GM18499 (cell line): ENCODE data around the gene MASP2.
"Not testable (repeated sequence)": the region's sequence is repeated elsewhere in the genome, so short reads cannot be mapped to it uniquely, and the experiment has no call there.

ENCODE experiments used
- ATAC-seq: cut with Tn5 transposase; IDR thresholded peaks from one replicate; pipeline ENCODE4 v1.9.1; 2021; ENCODE audit warnings: moderate number of reproducible peaks; ENCODE audit not compliant: insufficient read depth, unreplicated experiment

Gene MASP2

DNA sequence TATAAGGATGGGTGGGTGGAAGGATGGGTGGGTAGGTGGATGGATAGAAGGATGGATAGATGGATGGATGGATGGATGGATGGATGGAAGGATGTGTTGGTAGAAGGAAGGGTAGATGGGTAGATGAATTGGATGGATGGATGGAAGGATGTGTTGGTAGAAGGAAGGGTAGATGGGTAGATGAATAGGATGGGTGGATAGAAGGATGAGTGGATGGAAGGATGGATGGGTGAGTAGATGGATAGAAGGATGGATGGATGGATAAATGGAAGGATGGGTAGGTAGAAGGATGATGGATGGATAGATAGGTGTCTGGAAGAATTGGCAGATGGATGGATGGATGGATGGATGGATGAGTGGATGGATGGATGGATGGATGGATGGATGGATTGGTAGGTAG, 6.0 kb downstream of the MASP2 start:
- no peak for ATAC-seq

DNA sequence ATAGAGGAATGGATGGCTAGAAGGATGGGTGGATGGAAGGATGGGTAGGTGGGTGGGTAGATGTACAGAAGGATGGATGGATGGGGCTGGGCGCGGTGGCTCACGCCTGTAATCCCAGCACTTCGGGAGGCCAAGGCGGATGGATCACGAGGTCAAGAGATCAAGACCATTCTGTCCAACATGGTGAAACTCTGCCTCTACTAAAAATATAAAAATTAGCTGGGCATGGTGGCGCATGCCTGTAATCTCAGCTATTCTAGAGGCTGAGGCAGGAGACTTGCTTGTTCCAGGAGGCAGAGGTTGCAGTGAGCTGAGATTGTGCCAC, 7.0 kb downstream of the MASP2 start:
- ATAC-seq = not testable (repeated sequence)

DNA sequence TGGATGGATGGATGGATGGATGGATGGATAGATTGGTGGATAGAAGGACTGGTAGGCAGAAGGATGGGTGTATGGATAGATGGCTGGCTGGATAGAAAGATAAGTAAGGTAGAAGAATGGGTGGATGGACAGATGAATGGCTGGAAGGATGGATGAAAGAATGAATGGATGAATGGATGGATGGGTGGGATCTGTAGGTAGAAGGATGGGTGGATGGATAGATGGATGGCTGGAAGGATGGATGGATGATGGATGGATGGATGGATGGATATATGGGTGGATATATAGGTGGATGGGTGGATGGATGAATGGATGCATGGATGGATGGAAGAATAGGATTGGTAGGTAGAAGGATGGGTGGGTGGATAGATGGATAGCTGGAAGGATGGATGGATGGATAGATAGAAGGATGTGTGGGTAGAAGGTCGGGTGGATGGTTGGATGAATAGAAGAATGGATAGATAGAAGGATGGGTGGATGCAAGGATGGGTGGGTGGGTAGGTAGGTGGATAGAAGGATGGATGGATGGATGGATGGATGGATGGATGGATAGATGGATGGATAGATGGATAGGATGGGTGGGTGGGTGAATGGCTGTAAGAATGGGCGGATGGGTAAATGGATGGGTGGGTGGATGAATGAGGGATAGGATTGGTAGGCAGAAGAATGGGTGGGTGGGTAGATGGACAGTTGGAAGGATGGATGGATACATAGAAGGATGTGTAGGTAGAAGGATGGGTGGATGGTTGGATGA, 7.5 kb downstream of the MASP2 start:
- ATAC-seq = no peak

DNA sequence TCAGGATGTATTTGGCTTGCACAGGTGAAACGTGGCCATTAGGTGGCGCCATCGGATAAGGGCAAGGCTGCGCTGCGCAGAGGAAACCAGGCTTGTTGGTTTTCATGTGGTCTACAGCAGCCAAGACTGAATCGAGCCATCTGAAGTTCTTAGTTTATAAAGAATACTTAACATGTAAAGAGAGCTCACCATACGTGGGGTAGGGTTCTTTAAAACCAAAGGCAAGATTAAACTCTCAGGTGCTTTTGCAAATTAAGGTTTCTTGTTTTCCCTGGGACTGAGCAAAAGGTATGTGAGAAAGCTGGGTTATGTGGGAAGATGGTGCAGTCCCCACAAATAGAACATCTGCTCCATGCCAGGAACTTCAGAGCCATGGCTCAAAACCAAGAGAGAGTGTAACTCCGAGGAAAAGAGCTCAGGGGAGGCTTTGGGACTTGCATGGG, 9.3 kb downstream of the MASP2 start:
- no peak for ATAC-seq

DNA sequence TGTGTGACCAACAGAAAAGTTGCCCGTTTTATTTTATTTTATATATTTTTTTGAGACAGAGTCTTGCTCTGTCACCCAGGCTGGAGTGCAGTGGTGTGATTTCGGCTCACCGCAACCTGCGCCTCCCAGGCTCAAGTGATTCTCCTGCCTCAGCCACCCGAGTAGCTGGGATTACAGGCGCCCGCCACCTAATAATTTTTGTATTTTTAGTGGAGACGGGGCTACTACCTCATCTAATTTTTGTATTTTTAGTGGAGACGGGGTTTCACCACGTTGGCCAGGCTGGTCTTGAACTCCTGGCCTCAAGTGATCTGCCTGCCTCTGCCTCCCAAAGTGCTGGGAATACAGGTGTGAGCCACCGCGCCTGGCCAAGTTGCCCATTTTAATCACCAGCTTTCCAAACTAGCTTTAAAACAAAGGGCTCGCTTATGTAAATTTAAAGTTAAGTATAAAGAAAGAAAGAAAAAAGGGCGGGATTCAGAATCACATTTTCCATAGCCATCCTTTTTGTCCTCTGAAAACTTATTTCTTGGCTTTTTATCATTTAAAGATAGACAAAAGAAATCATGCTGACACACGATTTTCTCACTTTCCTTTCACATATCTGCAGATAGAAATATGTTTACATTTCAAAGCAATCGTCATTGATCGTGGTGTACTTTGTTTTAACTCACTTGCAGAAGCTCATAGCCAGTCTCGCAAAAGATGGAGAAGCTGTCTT, 9.9 kb downstream of the MASP2 start:
- ATAC-seq = not testable (repeated sequence)

DNA sequence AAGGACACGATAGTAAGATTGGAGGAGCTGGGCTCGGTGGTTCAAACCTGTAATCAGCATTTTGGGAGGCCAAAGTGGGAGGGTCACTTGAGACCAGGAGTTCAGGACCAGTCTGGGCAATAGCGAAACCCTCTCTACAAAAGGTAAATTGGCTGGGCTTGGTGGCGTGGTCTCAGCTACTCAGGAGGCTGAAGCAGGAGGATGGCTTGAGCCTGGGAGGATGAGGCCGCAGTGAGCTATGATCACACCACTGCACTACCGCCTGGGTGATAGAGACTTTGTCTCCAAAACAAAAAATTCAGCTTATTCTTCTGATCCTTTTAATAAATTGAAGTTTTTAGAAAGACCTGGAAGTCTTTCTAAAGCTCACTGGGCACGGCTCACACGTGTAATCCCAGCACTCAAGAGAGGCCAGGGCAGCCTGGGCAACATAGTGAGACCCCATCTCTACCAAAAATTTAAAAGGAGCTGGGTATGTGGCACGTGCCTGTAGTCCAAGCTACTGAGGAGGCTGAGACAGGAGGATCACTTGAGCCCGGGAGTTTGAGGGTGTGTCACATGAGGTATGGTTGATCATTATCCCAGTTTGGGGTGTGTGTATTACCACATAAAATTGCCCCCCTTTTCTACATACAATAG, 15.3 kb downstream of the MASP2 start:
- ATAC-seq = no peak

DNA sequence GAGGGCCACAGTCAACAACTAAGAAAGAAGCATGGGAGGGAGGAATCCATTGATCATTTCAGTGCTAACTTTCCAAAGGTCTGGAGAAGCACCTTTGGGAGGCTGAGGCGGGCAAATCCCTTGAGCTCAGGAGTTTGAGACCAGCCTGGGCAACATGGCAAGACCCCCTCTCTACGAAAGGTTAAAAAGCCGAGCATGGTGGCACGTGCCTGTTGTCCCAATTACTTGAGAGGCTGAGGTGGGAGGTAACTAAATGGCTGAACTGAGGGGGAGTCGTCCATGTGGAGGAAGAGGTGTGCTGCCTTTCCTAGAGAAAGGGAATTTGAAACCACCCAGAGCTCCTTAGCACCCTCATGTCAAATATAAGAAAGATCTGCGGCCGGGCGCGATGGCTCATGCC, 16.2 kb downstream of the MASP2 start:
- ATAC-seq = no peak

DNA sequence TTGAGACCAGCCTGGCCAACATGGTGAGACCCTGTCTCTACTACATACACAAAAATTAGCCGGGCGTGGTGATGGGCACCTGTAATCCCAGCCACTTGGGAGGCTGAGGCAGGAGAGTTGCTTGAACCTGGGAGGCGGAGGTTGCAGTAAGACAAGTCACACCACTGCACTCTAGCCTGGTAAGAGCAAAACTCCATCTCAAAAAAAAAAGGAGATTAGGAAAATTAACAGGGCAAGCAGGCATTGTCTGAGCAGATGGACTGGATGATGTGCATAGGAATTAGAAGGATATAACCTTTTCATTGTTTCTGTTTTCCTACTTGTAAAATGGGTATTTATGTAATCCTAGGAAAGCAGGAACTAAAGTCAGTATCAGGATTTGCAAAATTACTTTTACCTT, 19.0 kb downstream of the MASP2 start:
- no peak for ATAC-seq

DNA sequence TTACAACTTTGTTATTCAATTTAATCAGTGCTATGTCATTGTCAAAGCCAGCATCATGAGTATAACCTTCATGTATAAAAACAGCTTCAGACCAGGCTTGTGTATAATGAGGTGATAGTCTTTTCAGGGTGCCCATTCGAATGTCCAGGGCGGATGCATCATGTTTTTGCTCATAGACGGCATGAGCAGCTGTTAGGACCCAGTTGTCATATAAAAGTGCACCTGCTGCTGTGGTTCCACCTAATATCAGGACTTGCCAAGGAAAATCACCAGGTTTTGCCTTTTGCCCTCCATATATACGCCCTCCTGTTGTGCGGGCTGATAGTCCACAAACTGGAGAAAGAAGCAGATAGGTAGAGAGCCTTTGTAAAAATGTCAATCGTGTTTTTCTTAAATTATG, 19.7 kb downstream of the MASP2 start:
- ATAC-seq = no peak

DNA sequence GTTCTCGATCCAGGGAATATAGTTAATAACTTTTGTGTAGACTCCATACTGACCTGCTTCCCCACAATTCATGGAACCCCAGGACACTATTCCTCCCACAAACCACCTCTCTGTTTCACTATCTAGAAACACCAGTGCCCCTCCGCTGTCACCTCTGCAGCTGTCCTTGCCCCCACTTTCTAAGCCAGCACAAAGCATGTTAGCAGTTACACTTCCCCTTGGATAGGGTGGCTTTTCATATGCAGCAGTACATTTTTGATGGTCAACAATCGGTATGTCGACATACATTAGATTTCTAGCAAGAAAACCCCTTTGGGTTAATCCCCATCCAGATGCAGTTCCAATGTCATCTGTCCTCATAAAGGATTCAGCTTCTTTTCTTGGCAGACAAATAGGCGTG, 20.1 kb downstream of the MASP2 start:
- ATAC-seq = no peak

DNA sequence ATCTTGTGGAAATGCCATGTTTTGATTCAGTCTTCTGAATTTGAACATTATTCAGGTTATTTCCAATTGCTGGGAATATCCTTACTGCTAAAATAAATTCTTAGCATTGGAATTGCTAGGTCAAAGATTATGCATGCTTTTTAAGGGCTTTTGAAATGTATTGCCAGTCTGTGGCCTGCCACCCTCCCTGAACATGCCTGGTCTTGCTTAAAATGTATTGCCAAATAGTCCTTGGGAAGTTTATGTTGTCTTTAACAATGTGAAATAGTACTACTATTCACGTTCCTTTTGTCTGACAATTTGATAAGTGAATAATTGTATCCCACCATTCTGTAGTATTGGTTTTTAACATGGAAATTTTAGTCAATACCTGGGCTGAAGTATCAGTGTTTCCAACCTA, 21.0 kb downstream of the MASP2 start:
- no peak for ATAC-seq

DNA sequence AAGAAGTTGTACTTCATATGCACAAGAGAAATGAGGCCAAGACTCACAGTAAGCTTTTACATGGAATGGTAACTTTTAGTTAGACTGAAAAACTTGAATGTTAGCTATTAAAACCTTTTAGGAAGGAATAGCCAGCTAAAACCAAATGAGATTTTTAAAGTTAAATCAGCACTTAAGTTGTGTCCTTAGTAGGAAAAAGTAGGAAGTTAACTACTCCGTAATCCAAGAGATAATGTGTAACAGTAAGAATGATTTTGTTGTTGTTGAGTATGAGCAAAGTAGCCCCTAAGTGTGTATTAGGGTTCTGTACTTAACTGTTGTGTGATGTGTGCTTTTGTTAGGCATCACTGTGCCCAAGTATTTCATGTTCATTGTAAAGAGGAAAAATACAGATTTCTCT, 21.4 kb downstream of the MASP2 start:
- no peak for ATAC-seq

DNA sequence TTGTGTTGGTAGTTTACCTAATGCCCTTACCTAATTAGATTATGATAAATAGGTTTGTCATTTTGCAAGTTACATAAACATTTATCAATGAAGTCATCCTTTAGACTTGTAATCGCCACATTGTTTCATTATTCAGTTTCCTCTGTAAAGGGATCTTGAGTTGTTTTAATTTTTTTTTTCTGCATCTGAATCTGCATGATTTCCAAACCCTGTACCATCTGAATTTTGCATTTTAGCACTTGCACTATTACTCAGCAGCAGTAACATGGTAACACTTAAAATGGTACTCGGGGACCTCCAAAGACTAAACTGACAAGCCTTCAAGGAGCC, 22.2 kb downstream of the MASP2 start:
- no peak for ATAC-seq

DNA sequence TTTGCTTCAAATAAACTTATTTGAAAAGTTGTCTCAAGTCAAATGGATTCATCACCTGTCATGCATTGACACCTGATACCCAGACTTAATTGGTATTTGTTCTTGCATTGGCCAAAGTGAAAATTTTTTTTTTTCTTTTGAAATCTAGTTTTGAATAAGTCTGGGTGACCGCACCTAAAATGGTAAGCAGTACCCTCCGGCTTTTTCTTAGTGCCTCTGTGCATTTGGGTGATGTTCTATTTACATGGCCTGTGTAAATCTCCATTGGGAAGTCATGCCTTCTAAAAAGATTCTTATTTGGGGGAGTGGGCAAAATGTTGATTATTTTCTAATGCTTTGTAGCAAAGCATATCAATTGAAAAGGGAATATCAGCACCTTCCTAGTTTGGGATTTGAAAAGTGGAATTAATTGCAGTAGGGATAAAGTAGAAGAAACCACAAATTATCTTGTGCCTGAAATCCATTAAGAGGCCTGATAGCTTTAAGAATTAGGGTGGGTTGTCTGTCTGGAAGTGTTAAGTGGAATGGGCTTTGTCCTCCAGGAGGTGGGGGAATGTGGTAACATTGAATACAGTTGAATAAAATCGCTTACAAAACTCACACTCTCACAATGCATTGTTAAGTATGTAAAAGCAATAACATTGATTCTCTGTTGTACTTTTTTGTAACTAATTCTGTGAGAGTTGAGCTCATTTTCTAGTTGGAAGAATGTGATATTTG, 22.7 kb downstream of the MASP2 start:
- ATAC-seq = no peak

DNA sequence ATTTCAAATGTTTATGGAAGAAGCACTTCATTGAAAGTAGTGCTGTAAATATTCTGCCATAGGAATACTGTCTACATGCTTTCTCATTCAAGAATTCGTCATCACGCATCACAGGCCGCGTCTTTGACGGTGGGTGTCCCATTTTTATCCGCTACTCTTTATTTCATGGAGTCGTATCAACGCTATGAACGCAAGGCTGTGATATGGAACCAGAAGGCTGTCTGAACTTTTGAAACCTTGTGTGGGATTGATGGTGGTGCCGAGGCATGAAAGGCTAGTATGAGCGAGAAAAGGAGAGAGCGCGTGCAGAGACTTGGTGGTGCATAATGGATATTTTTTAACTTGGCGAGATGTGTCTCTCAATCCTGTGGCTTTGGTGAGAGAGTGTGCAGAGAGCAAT, 23.8 kb downstream of the MASP2 start:
- ATAC-seq = no peak

DNA sequence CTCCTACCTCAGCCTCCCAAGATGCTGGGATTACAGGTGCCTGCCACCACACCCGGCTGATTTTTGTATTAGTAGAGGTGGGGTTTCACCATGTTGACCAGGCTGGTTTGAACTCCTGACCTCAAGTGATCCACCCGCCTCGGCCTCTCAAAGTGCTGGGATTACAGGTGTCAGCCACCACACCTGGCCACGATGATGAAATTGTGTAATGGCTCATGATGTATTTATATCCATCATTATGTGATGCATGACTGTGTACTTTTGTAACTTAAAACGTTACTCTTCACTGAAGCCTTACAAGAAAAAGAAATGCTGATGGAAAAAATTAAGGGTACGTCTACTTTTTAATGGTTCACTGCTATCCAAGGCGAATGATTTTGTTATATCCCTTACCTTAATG, 27.1 kb downstream of the MASP2 start:
- no peak for ATAC-seq

DNA sequence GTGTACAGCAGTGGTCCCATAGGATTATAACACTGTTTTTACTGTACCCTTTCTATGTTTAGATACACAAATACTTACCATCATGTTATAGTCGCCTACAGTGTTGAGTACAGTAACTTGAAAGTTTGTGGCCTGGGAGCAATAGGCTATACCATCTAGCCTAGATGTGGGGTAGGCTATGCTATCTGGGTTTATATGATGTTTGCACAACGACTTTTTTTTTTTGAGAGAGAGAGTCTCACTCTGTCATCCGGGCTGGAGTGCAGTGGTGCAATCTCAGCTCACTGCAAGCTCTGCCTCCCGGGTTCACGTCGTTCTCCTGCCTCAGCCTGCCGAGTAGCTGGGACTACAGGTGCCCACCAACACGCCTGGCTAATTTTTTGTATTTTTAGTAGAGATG, 27.7 kb downstream of the MASP2 start:
- ATAC-seq = not testable (repeated sequence)

DNA sequence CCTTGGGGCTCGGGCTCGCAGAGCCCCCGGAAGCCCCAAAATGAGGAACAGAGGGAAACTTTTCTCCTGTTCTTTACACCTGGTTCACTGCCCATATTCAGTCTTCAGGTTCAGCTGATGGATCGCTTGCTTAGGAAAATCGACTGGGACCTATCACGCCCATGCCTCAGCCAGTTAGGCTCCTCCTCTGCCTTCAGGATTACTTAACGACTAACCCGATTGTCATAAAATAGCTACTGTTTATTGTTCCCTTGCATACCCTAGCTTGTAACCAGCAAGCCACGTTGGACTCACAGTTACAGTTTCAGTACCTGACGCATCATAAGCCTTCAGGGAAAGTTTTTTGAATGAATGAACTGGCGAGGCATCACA, 33.9 kb downstream of the MASP2 start:
- ATAC-seq = no peak

DNA sequence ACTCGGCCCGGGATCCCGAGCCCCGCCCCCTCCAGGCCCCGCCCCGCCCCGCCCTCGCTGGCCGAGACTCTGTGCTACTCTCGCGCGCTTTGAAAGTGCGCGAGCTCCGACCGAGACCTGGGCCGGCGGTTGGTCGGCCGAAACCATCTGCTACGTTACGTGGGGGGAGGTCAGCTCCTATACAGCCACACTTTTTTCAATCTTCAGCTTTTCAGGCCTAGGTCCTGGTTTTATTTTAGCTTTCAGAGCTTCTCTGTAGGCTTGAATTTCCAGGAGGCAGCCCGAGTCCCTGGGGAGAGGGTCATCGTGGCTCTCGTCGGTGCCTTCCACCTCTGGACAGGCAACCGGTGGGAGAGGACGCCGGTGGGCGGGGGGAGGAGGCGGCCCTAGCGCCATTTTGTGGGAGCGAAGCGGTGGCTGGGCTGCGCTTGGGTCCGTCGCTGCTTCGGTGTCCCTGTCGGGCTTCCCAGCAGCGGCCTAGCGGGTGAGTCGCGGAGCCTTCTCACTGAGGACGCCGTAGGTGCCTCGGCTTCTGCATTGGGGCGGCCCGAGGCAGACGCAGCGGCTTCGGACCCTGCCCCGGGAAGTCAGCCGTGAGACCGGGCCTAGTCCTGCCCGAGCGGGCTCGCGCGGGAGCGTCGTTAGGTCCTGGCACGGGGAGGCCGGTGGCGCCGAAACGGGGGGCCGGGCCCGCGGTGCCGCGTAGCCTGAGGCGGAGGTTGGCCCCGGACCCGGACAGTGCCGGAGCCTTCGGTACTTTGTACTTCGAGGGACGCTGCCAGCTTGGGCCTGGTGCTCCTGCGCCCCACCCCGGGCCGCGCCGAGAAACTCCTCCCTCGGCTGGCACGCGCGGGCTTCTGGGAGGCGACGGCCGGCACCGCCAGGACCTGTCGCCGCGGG, 34.5 kb downstream of the MASP2 start, which contains the start of gene TARDBP:
Gene TARDBP, plus strand, starts transcription at position 395 of the 900 bp plus-strand sequence. CDS start 1,074 bp downstream, outside the sequence.
- peak; percentile 65 for ATAC-seq

DNA sequence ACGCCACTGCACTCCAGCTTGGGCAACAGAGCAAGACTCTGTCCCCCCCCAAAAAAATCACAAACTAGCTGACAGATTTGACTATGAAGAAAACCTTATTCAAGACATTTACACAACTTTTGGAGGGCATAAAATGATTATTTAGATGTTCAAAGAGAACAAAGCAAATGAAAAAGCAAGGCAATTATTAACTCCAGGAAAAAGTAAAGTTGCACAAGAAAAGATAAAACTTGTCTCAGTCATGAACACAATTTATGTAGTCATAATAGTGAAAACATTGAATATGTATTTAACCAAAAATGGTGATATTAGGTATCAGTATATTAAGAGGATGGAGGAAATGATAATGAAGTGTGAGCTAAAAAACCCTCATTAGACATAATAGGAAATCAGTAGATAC, 46.5 kb downstream of the MASP2 start:
- no peak for ATAC-seq
